Neuron (in vitro differentiated cells): ENCODE measurements around the gene PLA2G4D.

ENCODE experiments used
- H2AFZ ChIP-seq: one replicate; pipeline ENCODE4 v1.6.1; 2013; ENCODE audit warnings: low read depth, mild to moderate bottlenecking, inconsistent platforms, low read length, moderate library complexity
- H3K27me3 ChIP-seq: one replicate; pipeline ENCODE4 v1.6.1; 2013; ENCODE audit warnings: low read length; ENCODE audit not compliant: insufficient read depth
- H3K36me3 ChIP-seq: one replicate; pipeline ENCODE4 v1.6.1; 2013; ENCODE audit warnings: low read length; ENCODE audit not compliant: insufficient read depth
- H3K4me1 ChIP-seq: one replicate; pipeline ENCODE4 v1.6.1; 2013; ENCODE audit warnings: low read length; ENCODE audit not compliant: insufficient read depth
- H3K4me3 ChIP-seq: 2 replicates; pipeline ENCODE4 v1.5.1; 2013; ENCODE audit warnings: mild to moderate bottlenecking, low read length, moderate library complexity
- H3K9me3 ChIP-seq: one replicate; pipeline ENCODE4 v1.6.1; 2013; ENCODE audit warnings: low read length

Gene PLA2G4D

GRCh38 chr15:42042602-42043400, 51.6 kb downstream of the PLA2G4D start:
- Histone ChIP-seq H3K27me3 (no peaks in the 10 kb centered on the region), H2AFZ (no peak overlapping the region), H3K4me1 (peaks cover 6% of the 10 kb centered on the region), H3K4me3 (no peak overlapping the region), H3K36me3 (no peaks in the 10 kb centered on the region), H3K9me3 (no peaks in the 10 kb centered on the region)

DNA sequence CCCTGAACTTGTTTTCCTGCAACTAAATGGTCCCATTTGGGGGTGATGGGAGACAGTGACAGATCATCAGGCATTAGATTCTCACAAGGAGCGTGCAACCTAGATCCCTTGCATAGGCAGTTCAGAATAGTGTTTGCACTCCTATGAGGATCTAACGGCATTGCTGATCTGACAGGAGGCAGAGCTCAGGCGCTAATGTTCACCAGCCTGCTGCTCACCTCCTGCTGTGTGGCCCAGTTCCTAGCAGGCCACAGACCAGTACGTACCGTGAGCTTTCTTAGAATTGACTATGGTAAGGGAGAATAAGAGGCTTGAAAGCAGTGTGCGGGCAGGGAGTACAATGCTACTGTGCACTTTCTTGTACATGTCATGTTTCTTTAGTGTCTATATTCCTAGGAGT, 56.0 kb downstream of the PLA2G4D start:
- Histone ChIP-seq H3K4me3 (no peak overlapping the region), H3K27me3 (no peaks in the 10 kb centered on the region), H3K4me1 (peaks cover 6% of the 10 kb centered on the region), H2AFZ (no peak overlapping the region), H3K9me3 (no peaks in the 10 kb centered on the region), H3K36me3 (no peaks in the 10 kb centered on the region)

GRCh38 chr15:42037656-42038055, 56.7 kb downstream of the PLA2G4D start:
- H3K27me3 ChIP-seq = no peaks in the 10 kb centered on the region
- H3K9me3 ChIP-seq = no peaks in the 10 kb centered on the region
- no peak overlapping the region for H2AFZ ChIP-seq
- H3K36me3 ChIP-seq = no peaks in the 10 kb centered on the region
- H3K4me3 ChIP-seq = no peak overlapping the region
- H3K4me1 ChIP-seq = peaks cover 6% of the 10 kb centered on the region

GRCh38 chr15:42036966-42037365, 57.4 kb downstream of the PLA2G4D start:
- no peaks in the 10 kb centered on the region for H3K36me3 ChIP-seq
- no peaks in the 10 kb centered on the region for H3K9me3 ChIP-seq
- no peaks in the 10 kb centered on the region for H3K27me3 ChIP-seq
- no peak overlapping the region for H2AFZ ChIP-seq
- H3K4me1 ChIP-seq = peaks cover 6% of the 10 kb centered on the region
- no peak overlapping the region for H3K4me3 ChIP-seq

DNA sequence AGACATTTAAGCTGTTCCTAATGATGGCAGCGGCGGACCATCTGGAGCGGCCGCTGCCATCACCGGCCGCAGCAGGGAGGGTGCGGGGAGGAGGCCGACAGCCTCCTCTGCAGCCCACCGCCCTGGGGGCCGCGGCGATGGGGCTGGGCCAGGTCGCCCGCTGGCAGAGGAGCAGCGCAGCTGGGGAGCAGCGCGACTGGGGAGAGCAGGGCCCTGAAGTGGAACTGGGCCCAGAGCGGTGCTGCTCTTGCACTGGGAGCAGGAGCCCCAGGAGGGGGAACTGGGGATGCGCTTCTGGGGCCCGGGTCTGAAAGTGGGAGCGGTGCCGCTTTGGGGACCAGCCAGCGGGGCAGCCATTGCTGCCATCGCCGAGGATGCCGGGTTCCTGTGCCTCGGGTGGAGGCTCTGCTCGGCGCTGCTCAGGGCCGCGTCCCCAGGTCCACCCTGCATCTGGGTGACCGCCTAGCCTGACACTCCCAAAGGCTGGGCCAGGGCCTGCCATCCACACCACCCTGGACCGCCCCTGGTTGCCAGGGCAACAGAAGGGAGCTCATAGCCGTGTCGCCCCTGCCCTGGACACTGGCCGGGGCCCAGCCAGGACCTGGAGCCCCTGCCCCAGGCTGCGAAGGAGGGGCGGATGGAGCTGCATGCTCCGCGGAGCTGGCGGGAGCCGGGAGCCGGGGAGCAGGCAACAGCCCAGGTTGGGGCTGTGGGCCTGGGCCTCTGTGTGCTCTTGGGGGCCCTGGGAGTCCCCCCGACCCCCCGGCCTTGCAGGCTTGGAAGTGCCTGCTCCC, 58.1 kb downstream of the PLA2G4D start:
- H3K4me3 ChIP-seq = no peak overlapping the region
- peaks cover under 1% of the 10 kb centered on the region for H3K4me1 ChIP-seq
- no peaks in the 10 kb centered on the region for H3K9me3 ChIP-seq

GRCh38 chr15:42035435-42035761, 59.0 kb downstream of the PLA2G4D start:
- Histone ChIP-seq H2AFZ (no peak overlapping the region), H3K9me3 (no peaks in the 10 kb centered on the region), H3K4me1 (no peaks in the 10 kb centered on the region), H3K4me3 (no peak overlapping the region), H3K27me3 (peaks cover 3% of the 10 kb centered on the region), H3K36me3 (no peaks in the 10 kb centered on the region)

More for the DNA sequence above, 58.1 kb downstream of the PLA2G4D start:
- no peak overlapping the region for H2AFZ ChIP-seq
- H3K36me3 ChIP-seq = no peaks in the 10 kb centered on the region
- H3K27me3 ChIP-seq = peaks cover 3% of the 10 kb centered on the region

DNA sequence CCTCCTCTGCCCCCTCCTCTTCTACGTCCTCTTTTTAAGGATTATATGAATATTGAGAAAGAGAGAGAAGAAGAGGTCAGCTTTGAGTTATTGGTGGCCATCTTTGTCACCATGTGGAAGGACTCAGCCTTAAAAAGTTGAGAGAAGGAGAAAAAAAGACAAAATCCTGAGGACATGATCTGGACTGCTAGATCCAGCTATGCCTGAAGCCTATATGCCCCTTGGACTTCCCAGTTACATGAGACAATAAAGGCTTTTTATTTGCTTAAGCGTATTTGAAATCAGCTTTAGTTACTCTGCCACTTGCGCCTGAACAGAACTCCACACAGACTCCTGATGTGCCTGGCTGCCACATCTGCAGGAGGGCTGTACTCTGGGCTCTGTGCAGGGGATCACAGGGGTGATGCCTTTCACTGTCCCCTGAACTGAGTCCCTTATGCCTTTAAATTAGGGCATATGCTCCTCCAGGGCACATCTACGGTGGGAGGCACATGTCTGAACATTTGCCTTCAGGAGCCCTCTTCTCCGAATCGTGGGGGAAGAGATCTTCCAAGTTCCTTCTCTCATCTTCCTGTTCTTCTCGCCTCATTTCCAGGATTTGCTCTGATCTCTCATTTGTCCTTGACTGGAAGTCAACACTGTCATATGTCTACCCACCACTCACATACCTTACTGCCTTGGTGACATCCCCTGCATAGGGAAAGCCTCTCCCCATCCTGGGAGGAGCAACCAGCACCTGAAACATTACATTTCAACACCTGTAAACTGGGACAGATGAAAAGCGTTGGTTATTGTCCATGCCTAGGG, 59.5 kb downstream of the PLA2G4D start:
- Histone ChIP-seq H3K9me3 (no peaks in the 10 kb centered on the region), H3K36me3 (no peaks in the 10 kb centered on the region), H3K4me3 (no peak overlapping the region), H3K4me1 (no peaks in the 10 kb centered on the region), H3K27me3 (peaks cover 3% of the 10 kb centered on the region), H2AFZ (no peak overlapping the region)

GRCh38 chr15:42033214-42033873, 61.0 kb downstream of the PLA2G4D start:
- Histone ChIP-seq H3K9me3 (no peaks in the 10 kb centered on the region), H3K36me3 (no peaks in the 10 kb centered on the region), H3K4me3 (no peak overlapping the region), H3K4me1 (no peaks in the 10 kb centered on the region), H2AFZ (no peak overlapping the region), H3K27me3 (peaks cover 3% of the 10 kb centered on the region)

GRCh38 chr15:42032376-42033213, 61.8 kb downstream of the PLA2G4D start:
- H3K9me3 ChIP-seq = no peaks in the 10 kb centered on the region
- no peak overlapping the region for H2AFZ ChIP-seq
- peaks cover 3% of the 10 kb centered on the region for H3K27me3 ChIP-seq
- H3K4me3 ChIP-seq = no peak overlapping the region
- H3K36me3 ChIP-seq = no peaks in the 10 kb centered on the region
- H3K4me1 ChIP-seq = no peaks in the 10 kb centered on the region

- no peaks in the 10 kb centered on the region for H3K4me1 ChIP-seq
- no peaks in the 10 kb centered on the region for H3K9me3 ChIP-seq
- H3K4me3 ChIP-seq = no peak overlapping the region
- peaks cover 3% of the 10 kb centered on the region for H3K27me3 ChIP-seq
- H2AFZ ChIP-seq = no peak overlapping the region
- no peaks in the 10 kb centered on the region for H3K36me3 ChIP-seq
Observed at GRCh38 chr15:42031198-42031915, 63.0 kb downstream of the PLA2G4D start.

GRCh38 chr15:42027521-42027920, 66.8 kb downstream of the PLA2G4D start:
- H3K4me3 ChIP-seq = no peak overlapping the region
- peaks cover 3% of the 10 kb centered on the region for H3K27me3 ChIP-seq
- H3K36me3 ChIP-seq = no peaks in the 10 kb centered on the region
- no peaks in the 10 kb centered on the region for H3K4me1 ChIP-seq
- peaks cover 5% of the 10 kb centered on the region for H3K9me3 ChIP-seq
- H2AFZ ChIP-seq = no peak overlapping the region
